ENCODE measurements around the gene PZP. TPM values are rescaled to one million over a fixed set of nuclear protein-coding genes. Genes with fewer than 3 reads are reported as not detected.
"Not testable (repeated sequence)": the region's sequence is repeated elsewhere in the genome, so short reads cannot be mapped to it uniquely, and the experiment has no call there.

PZP gene
- total and polyA plus RNA-seq, 2 donors from 2014 or later = 0.31 TPM; not detected in 1

DNA sequence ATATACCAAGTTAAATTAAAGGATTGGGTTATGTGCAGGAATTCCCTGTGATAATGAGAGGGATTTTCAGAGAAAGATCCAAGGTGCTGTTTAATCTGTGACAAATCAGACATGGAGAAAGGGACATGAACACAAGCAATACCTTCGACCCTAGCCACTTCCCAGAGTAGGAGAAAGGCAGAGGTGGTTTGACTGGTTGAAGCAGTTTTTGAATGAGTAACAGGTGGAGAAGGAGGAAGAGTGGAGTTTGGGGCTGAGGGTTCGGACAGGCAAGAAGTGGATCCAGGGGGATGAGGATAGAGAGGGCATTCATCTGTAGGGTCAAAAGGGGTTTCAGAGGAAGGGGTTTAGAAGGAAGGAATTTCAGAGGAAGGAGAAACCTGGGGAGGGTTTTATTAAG is 65.1 kb downstream of the PZP start:
- H3K27ac ChIP-seq (ENCODE audit: low read depth in 2 of 2, low read length in 2 of 2) = no peak overlapping the region
- FAIRE-seq (no peak), DNase-seq (no peak)
- H3K9me3 ChIP-seq (ENCODE audit: control insufficient read depth in 2 of 3, insufficient read depth in 1 of 3, low read length in 3 of 3) = peaks cover 0 to 14% (median 2%) of the 10 kb centered on the region in 3 donors
- H3K9ac ChIP-seq (ENCODE audit: low read length in 3 of 3) = no peak overlapping the region
- intact Hi-C loops (cut with DNase I) = no loop called here
- no peak overlapping the region for H3K4me3 ChIP-seq (ENCODE audit: low read length in 3 of 3)
- H3K4me1 ChIP-seq (ENCODE audit: control insufficient read depth in 2 of 3, insufficient read depth in 2 of 3, low read depth in 1 of 3, low read length in 3 of 3) = no peaks in the 10 kb centered on the region
- no peak for TF ChIP-seq CTCF (IDR thresholded peaks at IDR 0.05; ENCODE audit: borderline replicate concordance, extremely low read depth, insufficient read depth)
- no peaks in the 10 kb centered on the region for H3K27me3 ChIP-seq (ENCODE audit: control insufficient read depth, insufficient read depth, low read length)
- no peaks in the 10 kb centered on the region for H3K36me3 ChIP-seq (ENCODE audit: control insufficient read depth in 2 of 3, insufficient read depth in 3 of 3, low read length in 3 of 3)

DNA sequence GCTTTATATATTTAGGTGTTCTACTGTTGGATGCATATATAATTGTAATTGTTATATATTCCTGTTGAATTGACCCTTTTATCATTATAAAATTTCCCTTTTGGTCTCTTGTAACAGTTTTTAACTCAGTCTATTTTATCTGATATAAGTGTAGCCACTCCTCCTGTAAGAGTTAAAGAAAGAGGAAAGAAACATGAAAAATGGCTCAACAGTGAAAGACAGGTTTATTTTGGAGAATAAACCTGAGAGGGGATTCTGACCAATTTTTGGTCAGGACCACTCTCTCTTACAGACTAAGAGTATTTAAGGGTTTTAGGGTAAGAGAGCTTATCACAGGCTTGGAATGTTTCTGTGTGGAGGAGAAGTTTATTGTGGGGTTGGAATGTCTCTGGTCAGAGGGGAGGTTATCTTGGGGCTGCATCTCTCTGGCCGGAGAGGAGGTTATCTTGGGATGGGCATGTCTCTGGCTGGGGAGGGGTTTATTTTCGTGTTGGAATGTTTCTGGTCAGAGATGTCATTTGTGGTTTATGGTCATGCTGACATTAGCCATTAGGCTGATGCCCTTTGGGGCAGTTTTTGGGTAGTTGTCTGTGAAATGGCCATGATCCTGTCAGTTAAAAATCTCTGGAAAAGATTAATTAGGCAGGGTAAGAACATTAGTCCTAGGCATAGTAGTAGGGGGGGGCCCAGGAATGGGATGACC is 68.5 kb downstream of the PZP start:
- H3K9me3 ChIP-seq (ENCODE audit: control insufficient read depth in 2 of 3, insufficient read depth in 1 of 3, low read length in 3 of 3); H3K4me3 ChIP-seq (ENCODE audit: low read length in 3 of 3); H3K27ac ChIP-seq (ENCODE audit: low read depth in 2 of 2, low read length in 2 of 2); H3K9ac ChIP-seq (ENCODE audit: low read length in 3 of 3); DNase-seq; H3K27me3 ChIP-seq (ENCODE audit: control insufficient read depth, insufficient read depth, low read length); intact Hi-C loops (cut with DNase I); H3K36me3 ChIP-seq (ENCODE audit: control insufficient read depth in 2 of 3, insufficient read depth in 3 of 3, low read length in 3 of 3); FAIRE-seq; H3K4me1 ChIP-seq (ENCODE audit: control insufficient read depth in 2 of 3, insufficient read depth in 2 of 3, low read depth in 1 of 3, low read length in 3 of 3): not testable (repeated sequence)

- Histone ChIP-seq H3K9ac (ENCODE audit: low read length in 3 of 3) (no peak overlapping the region), H3K9me3 (ENCODE audit: control insufficient read depth in 2 of 3, insufficient read depth in 1 of 3, low read length in 3 of 3) (peaks cover 0 to 2% (median 0%) of the 10 kb centered on the region in 3 donors), H3K4me3 (ENCODE audit: low read length in 3 of 3) (no peak overlapping the region), H3K27ac (ENCODE audit: low read depth in 2 of 2, low read length in 2 of 2) (no peak overlapping the region), H3K27me3 (ENCODE audit: control insufficient read depth, insufficient read depth, low read length) (no peaks in the 10 kb centered on the region), H3K36me3 (ENCODE audit: control insufficient read depth in 2 of 3, insufficient read depth in 3 of 3, low read length in 3 of 3) (no peaks in the 10 kb centered on the region), H3K4me1 (ENCODE audit: control insufficient read depth in 2 of 3, insufficient read depth in 2 of 3, low read depth in 1 of 3, low read length in 3 of 3) (peaks cover 0 to 4% (median 0%) of the 10 kb centered on the region in 3 donors)
- no peak for DNase-seq
- no peak for TF ChIP-seq CTCF (IDR thresholded peaks at IDR 0.05; ENCODE audit: borderline replicate concordance, extremely low read depth, insufficient read depth)
- intact Hi-C loops (cut with DNase I) = no loop called here
- FAIRE-seq = no peak
These were observed 72.3 kb downstream of the PZP start for GRCh38 chr12:9135903-9136310.

- peaks cover 0 to 2% (median 0%) of the 10 kb centered on the region in 3 donors for H3K9me3 ChIP-seq (ENCODE audit: control insufficient read depth in 2 of 3, insufficient read depth in 1 of 3, low read length in 3 of 3)
- no peak overlapping the region for H3K4me3 ChIP-seq (ENCODE audit: low read length in 3 of 3)
- no peak for TF ChIP-seq CTCF (IDR thresholded peaks at IDR 0.05; ENCODE audit: borderline replicate concordance, extremely low read depth, insufficient read depth)
- peak overlapping the region in 1 of 2 donors; percentile 38 for H3K27ac ChIP-seq (ENCODE audit: low read depth in 2 of 2, low read length in 2 of 2)
- no peak overlapping the region for H3K9ac ChIP-seq (ENCODE audit: low read length in 3 of 3)
- intact Hi-C loops (cut with DNase I) = no loop called here
- no peaks in the 10 kb centered on the region for H3K27me3 ChIP-seq (ENCODE audit: control insufficient read depth, insufficient read depth, low read length)
- H3K4me1 ChIP-seq (ENCODE audit: control insufficient read depth in 2 of 3, insufficient read depth in 2 of 3, low read depth in 1 of 3, low read length in 3 of 3) = peaks cover 0 to 4% (median 0%) of the 10 kb centered on the region in 3 donors
- no peaks in the 10 kb centered on the region for H3K36me3 ChIP-seq (ENCODE audit: control insufficient read depth in 2 of 3, insufficient read depth in 3 of 3, low read length in 3 of 3)
- no peak for FAIRE-seq
- DNase-seq = peak in 2 of 5 donors; percentile 54 to 81
These were observed 73.1 kb downstream of the PZP start for GRCh38 chr12:9134981-9135628.

Data from kidney (tissue), 14 donors.